ENCODE results near the gene SLC17A8.

DNA sequence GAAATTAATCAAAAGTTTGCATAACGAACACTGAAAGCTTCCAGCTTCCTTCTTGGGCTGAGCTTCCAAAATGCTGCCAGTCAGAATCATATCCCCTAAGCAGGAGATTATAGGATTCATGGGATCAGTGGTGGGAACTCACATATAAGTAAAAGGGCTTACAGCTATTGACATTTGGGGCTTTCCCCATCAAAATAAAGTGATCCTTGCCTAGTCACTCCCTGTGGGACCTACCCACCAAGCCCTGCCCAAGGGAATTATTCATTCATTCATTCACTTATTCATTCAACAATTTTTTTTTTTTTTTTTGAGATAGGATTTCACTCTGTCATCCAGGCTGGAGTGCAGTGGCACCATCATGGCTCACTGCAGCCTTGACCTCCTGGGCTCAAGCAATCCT is 69.3 kb downstream of the SLC17A8 start:
- TF ChIP-seq, protein P1, sequence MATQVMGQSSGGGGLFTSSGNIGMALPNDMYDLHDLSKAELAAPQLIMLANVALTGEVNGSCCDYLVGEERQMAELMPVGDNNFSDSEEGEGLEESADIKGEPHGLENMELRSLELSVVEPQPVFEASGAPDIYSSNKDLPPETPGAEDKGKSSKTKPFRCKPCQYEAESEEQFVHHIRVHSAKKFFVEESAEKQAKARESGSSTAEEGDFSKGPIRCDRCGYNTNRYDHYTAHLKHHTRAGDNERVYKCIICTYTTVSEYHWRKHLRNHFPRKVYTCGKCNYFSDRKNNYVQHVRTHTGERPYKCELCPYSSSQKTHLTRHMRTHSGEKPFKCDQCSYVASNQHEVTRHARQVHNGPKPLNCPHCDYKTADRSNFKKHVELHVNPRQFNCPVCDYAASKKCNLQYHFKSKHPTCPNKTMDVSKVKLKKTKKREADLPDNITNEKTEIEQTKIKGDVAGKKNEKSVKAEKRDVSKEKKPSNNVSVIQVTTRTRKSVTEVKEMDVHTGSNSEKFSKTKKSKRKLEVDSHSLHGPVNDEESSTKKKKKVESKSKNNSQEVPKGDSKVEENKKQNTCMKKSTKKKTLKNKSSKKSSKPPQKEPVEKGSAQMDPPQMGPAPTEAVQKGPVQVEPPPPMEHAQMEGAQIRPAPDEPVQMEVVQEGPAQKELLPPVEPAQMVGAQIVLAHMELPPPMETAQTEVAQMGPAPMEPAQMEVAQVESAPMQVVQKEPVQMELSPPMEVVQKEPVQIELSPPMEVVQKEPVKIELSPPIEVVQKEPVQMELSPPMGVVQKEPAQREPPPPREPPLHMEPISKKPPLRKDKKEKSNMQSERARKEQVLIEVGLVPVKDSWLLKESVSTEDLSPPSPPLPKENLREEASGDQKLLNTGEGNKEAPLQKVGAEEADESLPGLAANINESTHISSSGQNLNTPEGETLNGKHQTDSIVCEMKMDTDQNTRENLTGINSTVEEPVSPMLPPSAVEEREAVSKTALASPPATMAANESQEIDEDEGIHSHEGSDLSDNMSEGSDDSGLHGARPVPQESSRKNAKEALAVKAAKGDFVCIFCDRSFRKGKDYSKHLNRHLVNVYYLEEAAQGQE (IDR thresholded peaks at IDR 0.05; ENCODE audit: low read depth, low read length), result no peak
- TF ChIP-seq FOXM1 (IDR thresholded peaks at IDR 0.05; ENCODE audit: low read depth), result no peak
- no peak for TF ChIP-seq YY1 (IDR thresholded peaks at IDR 0.05; ENCODE audit: low read depth)
- TF ChIP-seq POLR2AphosphoS5 (IDR thresholded peaks at IDR 0.05; ENCODE audit: low read depth, low read length), result no peak
- TF ChIP-seq EZH2phosphoT487 (IDR thresholded peaks at IDR 0.05; ENCODE audit: borderline replicate concordance, low read depth), result no peak
